Mesendoderm (in vitro differentiated cells): Measurements from ENCODE around the gene ZCWPW1.
"Not testable (repeated sequence)": the region's sequence is repeated elsewhere in the genome, so short reads cannot be mapped to it uniquely, and the experiment has no call there.

Source experiments
- DNase-seq: peaks from one replicate; pipeline ENCODE4 v3.0.0; 2013
- H2AK5ac ChIP-seq: 2 replicates; pipeline ENCODE4 v1.6.1; 2013; ENCODE audit warnings: low read length, inconsistent platforms
- H2BK120ac ChIP-seq: 2 replicates; pipeline ENCODE4 v1.6.1; 2013; ENCODE audit warnings: low read depth, mild to moderate bottlenecking, low read length, moderate library complexity, mixed read lengths
- H2BK15ac ChIP-seq: replicated peaks from 2 replicates; pipeline ENCODE4 v1.6.1; 2013; ENCODE audit warnings: low read depth, mild to moderate bottlenecking, moderate library complexity
- H2BK5ac ChIP-seq: 2 replicates; pipeline ENCODE4 v1.6.1; 2013; ENCODE audit warnings: low read length, inconsistent platforms
- H3K18ac ChIP-seq: 2 replicates; pipeline ENCODE4 v1.6.1; 2013; ENCODE audit warnings: mild to moderate bottlenecking, low read length, mixed read lengths
- H3K23ac ChIP-seq: one replicate; pipeline ENCODE4 v1.6.1; 2013; ENCODE audit warnings: low read length
- H3K27ac ChIP-seq: 2 replicates; pipeline ENCODE4 v1.5.1; 2013; ENCODE audit warnings: low read depth, mild to moderate bottlenecking, inconsistent platforms, low read length, moderate library complexity
- H3K27me3 ChIP-seq: 2 replicates; pipeline ENCODE4 v1.6.1; 2013; ENCODE audit warnings: low read length, control low read depth, mild to moderate bottlenecking, inconsistent platforms; ENCODE audit not compliant: insufficient read depth, poor library complexity
- H3K36me3 ChIP-seq: 2 replicates; pipeline ENCODE4 v1.6.1; 2013; ENCODE audit warnings: low read length, inconsistent platforms; ENCODE audit not compliant: control insufficient read depth, insufficient read depth
- H3K4ac ChIP-seq: one replicate; pipeline ENCODE4 v1.6.1; 2013; ENCODE audit warnings: low read depth, mild to moderate bottlenecking, low read length, moderate library complexity
- H3K4me1 ChIP-seq: 2 replicates; pipeline ENCODE4 v1.6.1; 2013; ENCODE audit warnings: low read depth, low read length, inconsistent platforms; ENCODE audit not compliant: control insufficient read depth
- H3K4me2 ChIP-seq: 2 replicates; pipeline ENCODE4 v1.6.1; 2013; ENCODE audit warnings: low read length
- H3K4me3 ChIP-seq: 2 replicates; pipeline ENCODE4 v1.5.1; 2013; ENCODE audit warnings: mild to moderate bottlenecking, low read length
- H3K56ac ChIP-seq: one replicate; pipeline ENCODE4 v1.6.1; 2013; ENCODE audit warnings: low read length
- H3K79me1 ChIP-seq: 2 replicates; pipeline ENCODE4 v1.6.1; 2013; ENCODE audit warnings: low read length, inconsistent platforms
- H3K79me2 ChIP-seq: 2 replicates; pipeline ENCODE4 v1.6.1; 2013; ENCODE audit warnings: mild to moderate bottlenecking, low read length; ENCODE audit not compliant: control insufficient read depth, insufficient read depth
- H3K9ac ChIP-seq: 2 replicates; pipeline ENCODE4 v1.6.1; 2013; ENCODE audit warnings: low read length, inconsistent platforms
- H4K5ac ChIP-seq: one replicate; pipeline ENCODE4 v1.6.1; 2013; ENCODE audit warnings: low read length
- H4K8ac ChIP-seq: one replicate; pipeline ENCODE4 v1.6.1; 2013; ENCODE audit warnings: low read depth, mild to moderate bottlenecking, control low read depth, low read length, moderate library complexity
- WGBS: extraction: QIAGEN DNeasy Blood & Tissue Kit; methylation state at CpG from one replicate; pipeline ENCODE4 v1.1.7; 2013; ENCODE audit warnings: low lambda C conversion rate, missing lambda C conversion rate; ENCODE audit not compliant: insufficient coverage; ENCODE audit errors: extremely low coverage; 5-methylcytosine and 5-hydroxymethylcytosine counted together

The ZCWPW1 gene

DNA sequence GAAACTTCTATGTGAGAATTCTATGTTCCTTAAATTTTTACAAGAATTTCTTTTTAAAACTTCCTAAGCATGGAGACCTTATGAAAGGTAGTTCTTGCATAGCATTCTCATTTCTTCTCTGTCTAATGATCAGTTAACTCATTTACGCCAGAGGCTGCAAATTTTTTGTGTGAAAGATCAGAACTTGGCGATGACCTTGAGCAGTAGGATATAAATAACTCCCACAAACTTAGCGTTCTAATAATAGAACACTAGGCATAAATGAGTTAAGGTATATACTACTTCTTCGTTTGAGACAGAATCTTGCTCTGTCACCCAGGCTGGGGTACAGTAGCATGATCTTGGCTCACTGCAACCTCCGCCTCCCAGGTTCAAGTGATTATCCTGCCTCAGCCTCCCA, 41.6 kb downstream of the ZCWPW1 start:
- no peak for DNase-seq
- H3K56ac ChIP-seq: no peak overlapping the region
- no peaks in the 10 kb centered on the region for H3K79me2 ChIP-seq
- H2AK5ac ChIP-seq: no peak overlapping the region
- no peak overlapping the region for H3K27ac ChIP-seq
- no peaks in the 10 kb centered on the region for H3K79me1 ChIP-seq
- H2BK15ac ChIP-seq: no peak overlapping the region
- H3K18ac ChIP-seq: no peak overlapping the region
- no peaks in the 10 kb centered on the region for H3K36me3 ChIP-seq
- H3K23ac ChIP-seq: no peak overlapping the region
- no peak overlapping the region for H2BK120ac ChIP-seq
- H3K4me2 ChIP-seq: no peak overlapping the region
- no peak overlapping the region for H2BK5ac ChIP-seq
- no peak overlapping the region for H4K8ac ChIP-seq
- H3K4me1 ChIP-seq: no peaks in the 10 kb centered on the region
- no peak overlapping the region for H4K5ac ChIP-seq
- WGBS: no CpG with 5 or more reads among the region's 5 CpGs
- H3K4ac ChIP-seq: no peak overlapping the region
- H3K9ac ChIP-seq: no peak overlapping the region
- no peak overlapping the region for H3K4me3 ChIP-seq
- H3K27me3 ChIP-seq: no peaks in the 10 kb centered on the region

- Histone ChIP-seq H3K4me3 (no peak overlapping the region), H4K5ac (no peak overlapping the region), H3K4me1 (no peaks in the 10 kb centered on the region), H2BK5ac (no peak overlapping the region), H2AK5ac (no peak overlapping the region), H3K56ac (no peak overlapping the region), H3K4ac (no peak overlapping the region), H3K27ac (no peak overlapping the region), H3K23ac (no peak overlapping the region), H2BK15ac (no peak overlapping the region), H3K36me3 (no peaks in the 10 kb centered on the region), H3K79me2 (no peaks in the 10 kb centered on the region), H3K79me1 (no peaks in the 10 kb centered on the region), H4K8ac (no peak overlapping the region), H3K27me3 (no peaks in the 10 kb centered on the region), H3K4me2 (no peak overlapping the region), H3K18ac (no peak overlapping the region), H3K9ac (no peak overlapping the region), H2BK120ac (no peak overlapping the region)
- no CpG with 5 or more reads among the region's 6 CpGs for WGBS
- no peak for DNase-seq
Observed at GRCh38 chr7:100384628-100385294, 43.7 kb downstream of the ZCWPW1 start.

GRCh38 chr7:100382234-100382853, 46.2 kb downstream of the ZCWPW1 start:
- H3K79me1 ChIP-seq, H3K4me3 ChIP-seq, H3K4me2 ChIP-seq, H3K9ac ChIP-seq, H2BK15ac ChIP-seq, H3K23ac ChIP-seq, H2AK5ac ChIP-seq, H3K36me3 ChIP-seq, H3K4me1 ChIP-seq, H4K8ac ChIP-seq, H3K56ac ChIP-seq, H3K79me2 ChIP-seq, DNase-seq, H2BK120ac ChIP-seq, H4K5ac ChIP-seq, H3K27ac ChIP-seq, H2BK5ac ChIP-seq, H3K4ac ChIP-seq, H3K18ac ChIP-seq, H3K27me3 ChIP-seq: not testable (repeated sequence)
- WGBS: no CpG with 5 or more reads among the region's 8 CpGs

GRCh38 chr7:100381531-100382233, 46.8 kb downstream of the ZCWPW1 start:
- H3K23ac ChIP-seq, H3K4me3 ChIP-seq, H4K8ac ChIP-seq, H3K27me3 ChIP-seq, H2AK5ac ChIP-seq, H3K27ac ChIP-seq, DNase-seq, H3K4ac ChIP-seq, H3K18ac ChIP-seq, H2BK5ac ChIP-seq, H3K79me1 ChIP-seq, H2BK120ac ChIP-seq, H3K56ac ChIP-seq, H3K4me2 ChIP-seq, H3K9ac ChIP-seq, H3K36me3 ChIP-seq, H3K4me1 ChIP-seq, H2BK15ac ChIP-seq, H4K5ac ChIP-seq, H3K79me2 ChIP-seq: not testable (repeated sequence)
- WGBS: no CpG with 5 or more reads among the region's 49 CpGs

DNA sequence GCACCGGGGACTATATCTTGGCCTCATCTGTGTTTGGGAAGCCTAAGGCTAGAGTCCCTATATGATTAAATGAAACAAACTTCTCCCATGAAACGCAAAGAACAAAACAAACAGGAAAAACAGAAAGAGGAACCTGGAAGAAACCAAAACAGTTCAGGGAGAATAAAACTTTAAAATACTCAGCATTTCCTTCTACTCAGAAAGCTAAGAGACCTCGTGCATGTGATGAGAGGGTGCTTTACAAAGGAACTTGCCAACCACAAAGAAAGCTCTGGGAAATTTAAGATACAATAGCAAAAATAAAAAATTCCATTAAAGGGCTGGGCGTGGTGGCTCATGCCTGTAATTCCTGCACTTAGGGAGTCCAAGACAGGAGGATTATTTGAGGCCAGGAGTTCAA, 48.3 kb downstream of the ZCWPW1 start:
- no peaks in the 10 kb centered on the region for H3K79me1 ChIP-seq
- DNase-seq: no peak
- no CpG with 5 or more reads among the region's 4 CpGs for WGBS

More for the DNA sequence above, 48.3 kb downstream of the ZCWPW1 start:
- H3K4me3 ChIP-seq: no peak overlapping the region
- H3K27ac ChIP-seq: no peak overlapping the region
- no peak overlapping the region for H2BK15ac ChIP-seq
- H3K36me3 ChIP-seq: no peaks in the 10 kb centered on the region
- H3K4me1 ChIP-seq: no peaks in the 10 kb centered on the region
- H4K8ac ChIP-seq: no peak overlapping the region
- H3K9ac ChIP-seq: no peak overlapping the region
- no peak overlapping the region for H3K23ac ChIP-seq
- H3K18ac ChIP-seq: no peak overlapping the region
- H3K56ac ChIP-seq: no peak overlapping the region
- no peak overlapping the region for H2AK5ac ChIP-seq
- H3K79me2 ChIP-seq: no peaks in the 10 kb centered on the region
- no peaks in the 10 kb centered on the region for H3K27me3 ChIP-seq
- no peak overlapping the region for H3K4ac ChIP-seq
- H4K5ac ChIP-seq: no peak overlapping the region
- no peak overlapping the region for H3K4me2 ChIP-seq
- H2BK5ac ChIP-seq: no peak overlapping the region
- H2BK120ac ChIP-seq: no peak overlapping the region
